WTC11 (cell line): ENCODE data around the gene GARIN1A. TPM values are rescaled to one million over a fixed set of nuclear protein-coding genes. Genes with fewer than 3 reads are reported as not detected.
"Not testable (repeated sequence)": the region's sequence is repeated elsewhere in the genome, so short reads cannot be mapped to it uniquely, and the experiment has no call there.

Source experiments
- ATAC-seq: fragments of 200-7000 bp; cut with Tn5 transposase; 2 replicates; pipeline ENCODE4 v1.10.0; 2021; ENCODE audit warnings: mild to moderate bottlenecking, moderate library complexity
- CTCF ChIA-PET: fragments of 300-600 bp; sonication (Branson Sonifier 250); formaldehyde crosslinking; loops from one replicate; lab custom pipeline; 2021; ENCODE audit warnings: antibody characterized with exemption; lab: Charles Lee
- POLR2A ChIA-PET: fragments of 350-600 bp; sonication (Branson Sonifier 250); formaldehyde crosslinking; loops from one replicate; lab custom pipeline; 2021; ENCODE audit warnings: antibody characterized with exemption; lab: Charles Lee
- DNase-seq: peaks from one replicate; pipeline ENCODE4 v3.0.0; 2021; ENCODE audit warnings: low spot score
- H3K27ac Mint-ChIP-seq: 2 replicates; pipeline ENCODE4 v1.8.0; 2021; ENCODE audit warnings: mixed read lengths
- H3K27me3 Mint-ChIP-seq: 2 replicates; pipeline ENCODE4 v1.8.0; 2021; ENCODE audit warnings: low read depth, mild to moderate bottlenecking, moderate library complexity, mixed read lengths
- H3K36me3 Mint-ChIP-seq: 2 replicates; pipeline ENCODE4 v1.8.0; 2021; ENCODE audit warnings: mixed read lengths
- H3K4me1 Mint-ChIP-seq: 2 replicates; pipeline ENCODE4 v1.8.0; 2022; ENCODE audit warnings: mixed read lengths
- H3K4me3 Mint-ChIP-seq: 2 replicates; pipeline ENCODE4 v1.8.0; 2021; ENCODE audit warnings: mild to moderate bottlenecking, moderate library complexity, mixed read lengths
- H3K9me3 Mint-ChIP-seq: 2 replicates; pipeline ENCODE4 v1.8.0; 2021; ENCODE audit warnings: mixed read lengths
- NR3C1 ChIP-seq: sonication (generic); formaldehyde crosslinking; conservative IDR thresholded peaks from 2 replicates; pipeline ENCODE4 v1.8.1; 2023; ENCODE audit warnings: low read depth, mild to moderate bottlenecking, missing genetic modification reagents
- total RNA-seq: library from RNA; stranded (reverse); gene quantifications from 3 replicates; pipeline ENCODE4 v1.2.3, GENCODE V29; 2021
- TF ChIP-seq, protein P1 (sequence below): sonication (generic); formaldehyde crosslinking; IDR thresholded peaks from 2 replicates; pipeline ENCODE4 v1.8.1; 2023; ENCODE audit warnings: mild to moderate bottlenecking, missing genetic modification reagents

The GARIN1A gene
- total RNA-seq, 1 experiment from 2014 or later = 0.15 TPM

DNA sequence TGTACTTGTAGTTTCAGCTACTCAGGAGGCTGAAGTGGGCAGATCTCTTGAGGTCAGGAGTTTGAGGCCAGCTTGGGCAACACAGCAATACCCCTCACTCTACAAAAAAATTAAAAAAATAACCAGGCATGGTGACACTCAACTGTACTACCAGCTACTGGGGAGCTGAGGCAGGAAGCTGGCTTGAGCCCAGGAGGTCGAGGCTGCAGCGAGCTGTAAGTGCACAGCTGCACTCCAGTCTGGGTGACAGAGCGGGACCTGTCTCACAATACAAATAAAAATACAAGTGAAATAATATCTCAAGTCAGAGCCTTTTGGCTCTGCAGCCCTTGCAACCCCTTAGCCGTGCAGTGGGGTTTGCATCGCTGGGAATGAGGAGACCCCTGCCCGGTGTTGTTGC, 25.2 kb upstream of the GARIN1A start:
- H3K36me3 Mint-ChIP-seq = peaks cover 14% of the 10 kb centered on the region
- H3K4me1 Mint-ChIP-seq, POLR2A ChIA-PET, ATAC-seq, CTCF ChIA-PET, DNase-seq, H3K27me3 Mint-ChIP-seq, H3K9me3 Mint-ChIP-seq, H3K27ac Mint-ChIP-seq, H3K4me3 Mint-ChIP-seq: not testable (repeated sequence)

DNA sequence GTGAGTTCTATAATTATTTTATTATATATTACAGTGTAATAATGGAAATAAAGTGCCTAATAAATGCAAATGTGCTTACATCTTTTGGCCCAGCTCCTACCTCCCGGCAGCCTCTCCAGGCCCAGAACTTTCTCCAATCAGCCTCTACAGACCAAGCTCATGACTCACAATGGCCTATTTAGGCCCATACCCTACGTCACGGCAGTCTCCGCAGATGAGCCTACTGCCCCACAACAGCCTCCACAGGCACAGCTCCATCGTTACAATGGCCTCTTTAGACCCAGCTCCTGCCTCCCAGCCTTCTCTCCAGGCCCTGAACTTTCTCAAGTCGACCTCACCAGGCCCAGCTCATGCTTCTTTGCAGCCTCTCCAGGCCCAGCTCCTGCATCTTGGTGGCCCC, 21.0 kb upstream of the GARIN1A start:
- CTCF ChIA-PET, H3K27me3 Mint-ChIP-seq, H3K9me3 Mint-ChIP-seq, H3K4me1 Mint-ChIP-seq, H3K4me3 Mint-ChIP-seq, H3K36me3 Mint-ChIP-seq, DNase-seq, POLR2A ChIA-PET, ATAC-seq, H3K27ac Mint-ChIP-seq: not testable (repeated sequence)

DNA sequence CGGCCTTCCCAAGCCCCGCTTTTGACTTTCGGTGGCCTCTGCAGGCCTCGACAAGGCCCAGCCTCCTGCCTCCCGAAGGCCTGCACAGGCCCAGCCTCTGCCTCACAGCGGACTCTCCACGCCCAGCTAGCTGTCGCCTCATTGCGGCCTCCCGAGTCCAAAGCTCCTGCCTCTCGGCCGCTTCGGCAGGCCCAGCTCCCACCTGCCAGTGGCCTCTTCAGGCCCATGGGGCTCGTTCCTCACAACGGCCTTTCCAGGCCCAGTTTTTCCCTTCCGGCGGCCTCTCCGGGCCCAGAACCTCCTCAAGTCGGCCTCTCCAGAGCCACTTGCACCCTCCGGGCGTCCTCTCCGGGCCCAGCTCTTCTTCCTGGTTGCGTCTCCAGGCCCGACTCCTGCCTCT, 19.5 kb upstream of the GARIN1A start:
- not testable (repeated sequence) for H3K27ac Mint-ChIP-seq, H3K27me3 Mint-ChIP-seq

DNA sequence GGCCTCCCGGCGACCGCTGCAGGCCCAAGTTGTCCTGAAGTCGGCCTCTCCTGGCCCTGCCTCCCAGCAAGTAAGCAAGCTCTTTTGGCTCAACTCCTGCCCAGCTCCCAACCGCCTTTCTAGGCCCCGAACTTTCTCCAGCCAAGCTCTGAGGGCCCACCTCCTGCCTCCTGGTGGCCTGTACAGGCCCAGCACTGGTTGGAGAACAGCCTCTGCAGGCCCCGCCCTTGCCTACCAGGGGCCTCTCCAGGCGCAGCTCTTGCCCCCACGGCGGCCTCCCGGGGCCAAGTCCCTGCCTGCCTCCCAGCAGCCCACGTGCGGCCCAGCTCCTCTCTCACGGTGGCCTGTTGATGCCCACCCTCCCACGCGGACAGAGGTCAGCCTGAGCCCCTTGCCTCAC, 18.9 kb upstream of the GARIN1A start:
- DNase-seq, H3K4me1 Mint-ChIP-seq, POLR2A ChIA-PET, H3K9me3 Mint-ChIP-seq, H3K27me3 Mint-ChIP-seq, ATAC-seq, H3K4me3 Mint-ChIP-seq, H3K36me3 Mint-ChIP-seq, H3K27ac Mint-ChIP-seq: not testable (repeated sequence)
- CTCF ChIA-PET = interaction anchor here (1.1 to 1.2 kb wide), 2 partner anchors 183 to 226 kb away, joined by 3 to 4 read pairs; no protein-coding TSS in a partner anchor

More for the DNA sequence above, 19.5 kb upstream of the GARIN1A start:
- CTCF ChIA-PET = interaction anchor here (1.1 to 1.2 kb wide), 2 partner anchors 183 to 225 kb away, joined by 3 to 4 read pairs; no protein-coding TSS in a partner anchor
- H3K4me3 Mint-ChIP-seq, H3K4me1 Mint-ChIP-seq, POLR2A ChIA-PET, DNase-seq, H3K9me3 Mint-ChIP-seq, H3K36me3 Mint-ChIP-seq, ATAC-seq: not testable (repeated sequence)

DNA sequence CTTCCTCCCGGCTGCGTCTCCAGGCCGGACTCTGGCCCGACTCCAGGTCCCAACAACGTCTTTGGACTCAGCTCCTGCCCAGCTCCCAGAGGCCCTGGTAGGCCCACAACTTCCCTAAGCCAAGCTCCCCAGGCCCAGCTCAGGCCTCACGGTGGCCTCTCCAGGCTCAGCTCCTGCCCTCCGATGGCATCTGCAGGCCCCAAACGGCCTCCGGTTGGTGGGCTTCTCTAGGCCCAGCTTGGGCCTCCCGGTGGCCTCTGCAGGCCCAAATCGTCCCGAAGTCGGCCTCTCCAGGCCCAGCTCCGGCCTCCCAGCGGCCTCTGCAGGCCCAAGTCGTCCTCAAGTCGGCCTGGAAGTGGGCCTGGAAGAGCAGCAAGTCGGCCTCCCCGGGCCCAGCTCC, 18.0 kb upstream of the GARIN1A start:
- DNase-seq, CTCF ChIA-PET, H3K9me3 Mint-ChIP-seq, POLR2A ChIA-PET, H3K4me1 Mint-ChIP-seq, H3K36me3 Mint-ChIP-seq, ATAC-seq, H3K4me3 Mint-ChIP-seq, H3K27ac Mint-ChIP-seq, H3K27me3 Mint-ChIP-seq: not testable (repeated sequence)

DNA sequence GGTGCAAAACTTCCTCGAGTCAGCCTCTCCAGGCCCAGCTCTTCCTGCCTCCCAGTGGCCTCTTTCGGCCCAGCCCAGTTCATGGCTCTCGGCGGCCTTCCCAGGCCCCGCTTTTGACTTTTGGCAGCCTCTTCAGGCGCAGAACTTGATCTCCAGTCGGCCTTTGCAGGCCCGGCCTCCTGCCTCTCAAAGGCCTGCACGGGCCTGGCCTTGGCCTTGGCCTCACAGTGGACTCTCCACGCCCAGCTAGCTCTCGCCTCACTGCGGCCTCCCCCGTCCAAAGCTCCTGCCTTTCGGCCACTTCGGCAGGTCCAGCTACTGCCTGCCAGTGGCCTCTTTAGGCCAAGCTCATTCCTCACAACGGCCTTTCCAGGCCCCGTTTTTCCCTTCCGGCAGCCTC, 17.6 kb upstream of the GARIN1A start:
- POLR2A ChIA-PET, ATAC-seq, H3K4me3 Mint-ChIP-seq, H3K36me3 Mint-ChIP-seq, H3K27ac Mint-ChIP-seq, H3K27me3 Mint-ChIP-seq, DNase-seq, CTCF ChIA-PET, H3K9me3 Mint-ChIP-seq, H3K4me1 Mint-ChIP-seq: not testable (repeated sequence)

DNA sequence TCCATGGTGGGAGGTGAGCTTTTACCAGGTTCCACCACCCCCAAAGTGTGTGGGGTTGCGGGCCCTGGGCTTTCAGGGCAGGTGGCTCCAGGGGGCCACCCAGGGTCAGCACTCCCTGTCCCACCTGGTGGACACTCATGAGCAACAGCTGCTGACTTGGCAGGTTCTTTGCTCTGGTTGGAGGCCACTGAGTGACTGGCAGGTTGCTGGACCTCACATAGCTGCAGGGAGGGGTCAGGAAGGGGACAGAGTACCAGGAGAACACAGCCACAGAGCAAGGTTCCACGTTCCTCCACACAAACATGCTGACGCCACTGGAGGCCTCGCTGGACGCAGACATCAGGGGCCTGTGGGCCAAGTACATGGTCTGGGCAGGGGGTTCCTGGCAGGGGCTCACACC, 13.7 kb upstream of the GARIN1A start:
- H3K4me3 Mint-ChIP-seq, DNase-seq, H3K27me3 Mint-ChIP-seq, H3K27ac Mint-ChIP-seq, H3K4me1 Mint-ChIP-seq, POLR2A ChIA-PET, CTCF ChIA-PET, ATAC-seq: not testable (repeated sequence)
- Mint-ChIP-seq H3K9me3 (peaks cover 32% of the 10 kb centered on the region), H3K36me3 (peaks cover 32% of the 10 kb centered on the region)

DNA sequence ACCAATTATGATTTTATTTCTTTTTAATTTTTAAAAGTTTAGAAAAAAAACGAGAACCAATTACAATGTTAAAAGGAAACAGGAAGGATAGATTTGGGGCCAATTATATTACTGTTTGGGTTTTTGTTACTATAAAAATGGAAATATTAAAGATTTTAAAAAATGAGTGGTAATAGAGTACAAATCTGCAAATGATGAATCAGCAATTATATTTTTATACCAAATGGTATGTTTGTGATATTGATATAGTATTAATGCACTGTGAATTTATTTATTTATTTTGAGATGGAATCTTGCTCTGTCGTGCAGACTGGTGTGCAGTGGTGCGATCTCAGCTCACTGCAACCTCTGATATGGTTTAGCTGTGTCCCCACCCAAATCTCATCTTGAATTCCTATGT, 11.5 kb upstream of the GARIN1A start:
- DNase-seq (no peak), ATAC-seq (no peak)
- POLR2A ChIA-PET = no interaction called here
- H3K4me3 Mint-ChIP-seq = no peak overlapping the region
- H3K4me1 Mint-ChIP-seq = no peaks in the 10 kb centered on the region
- TF ChIP-seq NR3C1 (CRISPR knock-in tag) = no peak
- TF ChIP-seq, protein P1, sequence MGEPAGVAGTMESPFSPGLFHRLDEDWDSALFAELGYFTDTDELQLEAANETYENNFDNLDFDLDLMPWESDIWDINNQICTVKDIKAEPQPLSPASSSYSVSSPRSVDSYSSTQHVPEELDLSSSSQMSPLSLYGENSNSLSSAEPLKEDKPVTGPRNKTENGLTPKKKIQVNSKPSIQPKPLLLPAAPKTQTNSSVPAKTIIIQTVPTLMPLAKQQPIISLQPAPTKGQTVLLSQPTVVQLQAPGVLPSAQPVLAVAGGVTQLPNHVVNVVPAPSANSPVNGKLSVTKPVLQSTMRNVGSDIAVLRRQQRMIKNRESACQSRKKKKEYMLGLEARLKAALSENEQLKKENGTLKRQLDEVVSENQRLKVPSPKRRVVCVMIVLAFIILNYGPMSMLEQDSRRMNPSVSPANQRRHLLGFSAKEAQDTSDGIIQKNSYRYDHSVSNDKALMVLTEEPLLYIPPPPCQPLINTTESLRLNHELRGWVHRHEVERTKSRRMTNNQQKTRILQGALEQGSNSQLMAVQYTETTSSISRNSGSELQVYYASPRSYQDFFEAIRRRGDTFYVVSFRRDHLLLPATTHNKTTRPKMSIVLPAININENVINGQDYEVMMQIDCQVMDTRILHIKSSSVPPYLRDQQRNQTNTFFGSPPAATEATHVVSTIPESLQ (CRISPR knock-in tag) = no peak
- CTCF ChIA-PET = no interaction called here
- H3K9me3 Mint-ChIP-seq = peaks cover 32% of the 10 kb centered on the region
- no peak overlapping the region for H3K27ac Mint-ChIP-seq
- peaks cover 6% of the 10 kb centered on the region; the same call in 1 of the 2 replicates for H3K27me3 Mint-ChIP-seq
- peaks cover 32% of the 10 kb centered on the region for H3K36me3 Mint-ChIP-seq
